Measurements from ENCODE around the gene TLK1.

Gene TLK1

DNA sequence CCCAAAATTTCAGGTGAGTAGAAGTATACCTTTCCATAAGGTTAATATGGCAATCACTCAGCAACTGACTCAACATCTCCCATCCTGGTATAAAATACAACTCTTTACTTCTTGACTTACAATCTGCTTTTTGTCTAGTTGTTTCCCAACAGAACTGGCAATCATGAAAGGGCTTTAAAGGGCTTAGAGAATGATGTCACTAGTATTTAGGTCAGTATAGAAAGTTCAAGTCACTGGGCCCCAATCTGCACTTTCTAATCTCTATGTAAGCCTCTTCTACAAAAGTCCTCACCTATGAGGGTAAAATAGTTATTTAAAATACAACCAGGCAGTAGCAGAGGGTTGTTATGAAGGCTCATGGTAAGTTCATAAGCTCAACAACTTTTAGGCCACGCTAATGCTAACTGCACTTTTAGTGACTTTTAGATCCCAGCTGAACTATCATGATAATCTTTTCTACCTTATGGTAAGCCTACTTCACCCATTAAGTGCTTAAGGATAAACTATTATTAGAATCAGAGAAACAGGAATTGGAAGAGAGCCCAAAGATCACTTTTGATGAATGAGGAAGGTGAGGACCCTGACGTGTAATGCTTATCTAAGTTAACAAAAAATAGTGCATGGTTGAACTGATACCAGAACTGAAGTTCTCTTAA is 152.0 kb downstream of the TLK1 start:
- no peak for DNase-seq (ENCODE audit: low read depth in 1 of 2, low spot score in 1 of 2)

DNA sequence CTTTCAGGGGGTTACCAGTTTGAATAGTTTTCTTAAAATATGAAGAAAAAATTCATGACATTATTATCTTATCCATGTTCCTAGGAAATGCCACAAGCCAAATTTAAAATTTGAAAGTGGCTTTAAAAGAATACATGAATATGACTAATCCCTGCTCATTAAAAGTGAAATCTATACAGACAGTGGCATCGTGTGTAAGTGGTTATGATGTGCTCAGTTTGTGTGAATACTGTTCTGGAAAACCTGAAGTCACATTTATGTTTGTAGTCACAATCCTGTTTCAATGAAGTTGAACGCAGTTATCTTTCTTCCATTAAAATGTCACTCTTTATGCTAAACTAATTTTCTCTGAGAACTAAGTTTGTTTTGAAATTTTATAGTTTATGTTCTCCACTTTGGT is 155.9 kb downstream of the TLK1 start:
- DNase-seq (ENCODE audit: low read depth in 1 of 2, low spot score in 1 of 2), result no peak

DNA sequence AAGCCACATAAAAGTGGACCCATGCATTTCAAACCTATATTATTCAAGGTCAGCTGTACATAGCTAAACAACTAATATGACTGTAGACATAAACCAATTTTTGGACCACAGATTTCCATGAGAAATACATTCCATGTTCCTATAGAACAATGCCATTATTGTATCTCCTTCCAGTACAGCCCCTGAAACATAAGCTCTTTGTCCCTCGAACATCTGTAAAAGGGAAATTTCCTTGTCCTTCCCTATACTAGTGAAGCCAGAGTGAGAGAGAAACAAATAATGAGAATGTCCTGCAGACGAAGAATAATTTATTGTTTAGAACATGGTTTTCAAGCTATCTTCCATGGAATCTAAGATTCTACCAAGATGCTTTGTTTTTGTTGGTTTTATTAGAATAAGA is 156.3 kb downstream of the TLK1 start:
- DNase-seq (ENCODE audit: low read depth in 1 of 2, low spot score in 1 of 2), result no peak

DNA sequence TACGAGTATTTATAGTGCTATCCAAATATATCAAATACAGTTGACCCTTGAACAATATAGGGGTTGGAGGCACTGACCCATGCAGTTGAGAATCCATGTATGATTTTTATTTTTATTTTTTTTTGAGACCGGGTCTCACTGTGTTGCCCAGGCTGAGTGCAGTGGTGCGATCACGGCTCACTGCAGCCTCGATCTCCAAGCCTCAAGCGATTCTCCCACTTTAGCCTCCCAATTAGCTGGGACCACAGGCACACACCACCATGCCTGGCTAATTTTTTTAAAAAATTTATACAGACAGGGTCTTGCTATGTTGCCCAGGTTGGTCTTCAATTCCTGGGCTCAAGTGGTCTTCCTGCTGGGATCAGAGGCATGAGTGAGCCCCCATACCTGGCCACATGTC is 161.0 kb downstream of the TLK1 start:
- DNase-seq (ENCODE audit: low read depth in 1 of 2, low spot score in 1 of 2), result no peak

DNA sequence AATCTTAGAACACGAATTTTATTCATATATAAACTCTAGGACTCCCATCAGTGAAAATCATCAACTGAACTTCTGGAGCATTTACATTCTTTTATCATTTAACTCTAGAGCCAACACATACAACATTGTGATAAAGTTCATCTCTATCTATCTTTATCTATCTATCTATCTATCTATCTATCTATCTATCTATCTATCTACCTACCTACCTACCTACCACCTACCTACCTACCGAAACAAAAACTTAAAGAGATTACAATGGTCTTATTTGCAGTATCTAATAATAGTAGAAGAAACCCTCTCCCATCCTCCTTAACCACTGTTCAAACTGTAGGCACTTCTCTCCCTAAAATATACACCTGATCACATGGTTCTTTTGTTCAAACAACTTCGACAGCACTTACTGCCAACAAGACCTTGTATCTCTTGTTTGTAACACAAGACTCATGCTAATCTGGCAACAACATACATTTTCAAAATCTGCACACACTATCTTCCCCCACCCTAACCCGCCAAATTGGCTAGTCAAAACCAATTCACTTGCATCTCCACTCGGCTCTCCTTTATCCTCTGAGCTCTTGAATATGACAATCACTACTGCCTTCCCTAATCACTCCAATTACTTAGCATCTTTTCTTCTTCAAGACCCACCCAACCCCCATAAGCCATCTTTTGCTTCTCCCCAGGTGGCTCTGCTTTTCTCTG is 162.6 kb downstream of the TLK1 start:
- DNase-seq (ENCODE audit: low read depth in 1 of 2, low spot score in 1 of 2), result no peak

DNA sequence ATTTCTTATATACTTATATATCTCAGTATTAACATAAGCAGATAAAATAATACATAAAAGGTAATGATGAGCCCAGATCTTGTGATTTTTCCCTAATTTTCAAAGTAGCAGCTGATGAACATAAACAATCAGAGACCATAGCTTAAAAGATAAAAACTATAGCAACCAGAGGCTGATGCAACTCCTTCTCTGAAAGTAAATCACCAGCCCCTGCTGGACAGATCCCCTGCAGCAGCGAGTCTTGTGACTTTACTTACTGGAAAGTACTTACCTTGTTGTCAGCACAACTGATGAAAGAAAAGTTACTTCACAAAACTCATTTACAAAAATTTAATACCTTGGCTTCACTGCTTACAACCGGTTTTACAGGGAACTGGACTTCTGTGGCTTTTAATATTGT is 164.4 kb downstream of the TLK1 start:
- no peak for DNase-seq (ENCODE audit: low read depth in 1 of 2, low spot score in 1 of 2)

DNA sequence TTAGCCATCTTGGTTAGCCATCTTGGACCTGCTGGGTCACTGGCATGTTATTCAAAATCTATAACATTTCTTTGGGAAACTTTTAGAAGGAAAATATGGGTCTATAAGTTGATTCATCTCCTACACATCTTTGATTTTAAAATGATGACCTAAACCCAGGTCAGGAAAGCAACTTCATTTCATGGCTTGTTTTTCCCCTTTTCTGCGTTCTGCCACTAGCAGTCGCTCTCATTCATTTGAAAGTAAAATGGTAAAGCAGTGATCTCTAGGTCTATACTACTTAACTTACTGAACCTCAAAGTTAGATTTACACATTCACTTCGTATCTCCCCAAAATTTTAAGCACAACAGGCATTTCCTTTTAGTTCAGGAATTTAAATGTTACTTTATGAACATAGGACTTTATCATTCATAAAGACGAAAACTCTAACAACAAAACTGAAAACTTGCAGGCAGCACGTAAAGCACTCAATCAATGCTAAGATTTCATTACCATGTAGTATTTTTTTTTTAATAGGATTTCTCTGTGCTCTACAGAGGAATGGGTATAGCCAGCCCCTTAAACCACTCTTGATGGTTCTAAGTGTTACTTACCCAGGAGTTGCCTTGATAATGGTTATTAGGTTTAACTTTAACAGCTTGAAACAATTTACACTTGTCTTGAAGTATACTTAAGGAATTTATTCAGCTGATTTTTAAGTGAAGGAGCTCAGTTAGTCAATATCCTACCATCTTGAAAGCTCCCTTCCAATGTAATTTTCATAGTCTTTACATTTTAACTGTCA is 169.1 kb downstream of the TLK1 start:
- no peak for DNase-seq (ENCODE audit: low read depth in 1 of 2, low spot score in 1 of 2)

DNA sequence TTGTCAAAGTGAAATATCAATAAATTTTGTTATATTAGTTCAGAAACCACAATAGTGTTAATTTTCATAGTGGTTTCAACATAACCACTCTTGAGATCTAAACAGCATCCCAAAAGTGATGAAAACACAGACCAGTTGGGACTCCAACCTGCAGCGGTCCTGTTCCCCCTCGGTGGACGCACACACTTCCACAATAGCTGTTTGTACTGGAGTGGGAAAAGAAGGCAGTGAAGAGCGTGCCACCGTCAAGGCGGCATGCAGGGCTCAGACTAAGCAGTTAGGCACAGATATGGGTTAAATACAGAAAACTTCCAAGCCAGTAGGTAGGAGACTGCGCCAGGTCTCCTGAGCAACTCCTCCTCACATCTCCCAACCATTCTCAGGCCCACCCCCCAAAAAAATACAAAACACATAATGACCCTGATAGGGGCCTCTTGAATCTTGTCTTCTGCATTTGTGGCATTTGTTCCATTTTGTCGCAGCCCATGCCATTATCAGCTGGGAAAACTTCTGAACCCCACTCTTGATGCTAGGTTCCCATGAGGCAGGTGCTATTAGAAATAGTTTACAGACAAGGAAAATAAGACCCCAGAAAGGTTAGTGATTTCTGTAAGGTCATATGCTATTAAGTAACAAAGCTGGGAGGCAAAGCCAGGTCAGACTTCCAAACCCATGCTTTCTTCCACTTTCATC is 174.0 kb downstream of the TLK1 start:
- DNase-seq (ENCODE audit: low read depth in 1 of 2, low spot score in 1 of 2), result no peak

DNA sequence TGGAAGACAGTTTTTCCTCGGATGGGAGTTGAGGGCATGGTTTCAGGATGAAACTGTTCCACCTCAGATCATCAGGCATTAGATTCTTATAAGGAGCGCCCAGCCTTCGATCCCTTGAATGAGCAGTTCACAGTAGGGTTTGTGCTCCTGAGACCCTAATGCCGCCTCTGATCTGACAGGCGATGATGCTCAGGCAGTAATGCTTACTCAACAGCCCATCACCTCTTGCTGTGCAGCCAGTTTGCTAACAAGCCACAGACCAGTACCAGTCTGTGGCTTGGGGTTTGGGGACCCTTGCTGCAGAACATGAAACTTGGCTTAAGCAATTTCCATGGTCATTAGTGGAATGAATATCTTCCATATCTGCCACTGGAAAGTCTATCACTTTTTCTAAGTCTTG is 175.3 kb downstream of the TLK1 start:
- no peak for DNase-seq (ENCODE audit: low read depth in 1 of 2, low spot score in 1 of 2)

DNA sequence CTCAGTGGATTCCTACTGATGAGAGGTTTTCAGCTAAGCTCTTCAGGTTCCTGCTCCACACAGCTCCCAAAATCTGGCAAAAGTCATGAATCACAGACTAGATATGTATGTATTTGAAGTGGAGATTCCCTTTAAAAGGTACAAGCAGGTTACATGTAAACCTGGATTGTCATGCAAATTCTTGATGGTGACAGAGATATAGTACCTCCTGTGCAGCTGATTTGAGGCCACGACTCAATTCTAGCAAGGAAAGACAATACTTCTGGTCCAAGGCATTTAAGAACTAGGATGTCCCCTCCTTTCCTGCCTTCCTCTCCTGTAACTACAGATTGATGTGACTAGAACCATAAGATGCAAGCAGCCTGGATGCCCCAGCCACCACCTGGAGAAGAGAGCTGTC is 176.6 kb downstream of the TLK1 start:
- DNase-seq (ENCODE audit: low read depth in 1 of 2, low spot score in 1 of 2), result no peak

DNA sequence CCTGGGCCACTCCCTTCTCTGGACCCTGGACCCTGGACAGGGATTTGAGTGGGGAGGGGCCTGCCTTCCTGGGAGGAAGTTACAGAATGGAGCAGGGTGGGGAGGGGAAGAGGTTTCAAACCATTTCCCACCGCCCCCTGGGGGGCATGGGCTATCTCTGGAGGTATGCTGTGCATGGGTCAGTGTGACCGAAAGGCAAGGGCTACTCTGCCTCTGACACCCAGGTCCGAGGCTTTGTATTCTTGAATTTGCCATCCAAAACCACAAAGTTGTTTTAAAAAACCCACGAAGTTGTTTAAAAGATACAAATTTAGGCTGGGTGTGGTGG is 184.8 kb downstream of the TLK1 start:
- no peak for DNase-seq (ENCODE audit: low read depth in 1 of 2, low spot score in 1 of 2)

DNA sequence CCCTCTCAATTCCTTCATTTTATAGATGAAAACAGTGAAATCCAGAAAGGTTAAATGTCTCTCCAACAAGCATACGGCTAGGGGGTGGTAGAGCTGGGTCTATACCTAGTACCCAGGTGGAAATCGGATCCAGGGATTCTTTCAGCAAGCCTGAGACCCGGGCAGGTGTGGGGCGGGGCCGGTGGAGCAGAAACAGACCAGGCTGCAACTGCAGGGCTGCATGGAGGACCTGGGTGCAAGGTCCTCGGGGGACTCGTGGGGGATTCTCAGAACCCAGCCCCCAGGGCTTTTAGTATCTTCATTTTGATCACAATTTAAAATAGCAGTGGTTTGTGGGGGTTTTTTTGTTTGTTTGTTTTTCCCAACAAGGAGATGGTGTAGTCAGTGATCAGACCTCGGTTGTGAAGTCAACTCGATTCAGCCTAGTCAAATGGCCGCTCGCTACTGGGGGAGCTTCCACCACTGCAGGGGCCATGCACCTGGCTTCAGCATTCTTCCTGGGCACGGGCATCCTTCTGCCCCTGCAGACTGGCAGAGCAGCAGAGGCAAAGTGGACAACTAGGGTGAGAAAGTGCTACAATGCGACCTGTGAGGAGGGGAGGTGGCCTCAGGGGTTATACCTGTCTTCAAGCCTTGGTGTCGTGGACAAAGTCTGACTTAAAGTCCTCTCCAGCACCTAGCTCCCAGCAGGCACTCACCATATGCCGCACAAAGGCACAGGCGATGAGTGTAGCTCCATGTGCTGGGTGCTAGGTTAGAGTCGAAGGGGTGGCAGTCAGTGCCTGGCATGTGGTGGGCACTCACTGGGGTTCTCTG is 185.4 kb downstream of the TLK1 start:
- no peak for DNase-seq (ENCODE audit: low read depth in 1 of 2, low spot score in 1 of 2)

DNA sequence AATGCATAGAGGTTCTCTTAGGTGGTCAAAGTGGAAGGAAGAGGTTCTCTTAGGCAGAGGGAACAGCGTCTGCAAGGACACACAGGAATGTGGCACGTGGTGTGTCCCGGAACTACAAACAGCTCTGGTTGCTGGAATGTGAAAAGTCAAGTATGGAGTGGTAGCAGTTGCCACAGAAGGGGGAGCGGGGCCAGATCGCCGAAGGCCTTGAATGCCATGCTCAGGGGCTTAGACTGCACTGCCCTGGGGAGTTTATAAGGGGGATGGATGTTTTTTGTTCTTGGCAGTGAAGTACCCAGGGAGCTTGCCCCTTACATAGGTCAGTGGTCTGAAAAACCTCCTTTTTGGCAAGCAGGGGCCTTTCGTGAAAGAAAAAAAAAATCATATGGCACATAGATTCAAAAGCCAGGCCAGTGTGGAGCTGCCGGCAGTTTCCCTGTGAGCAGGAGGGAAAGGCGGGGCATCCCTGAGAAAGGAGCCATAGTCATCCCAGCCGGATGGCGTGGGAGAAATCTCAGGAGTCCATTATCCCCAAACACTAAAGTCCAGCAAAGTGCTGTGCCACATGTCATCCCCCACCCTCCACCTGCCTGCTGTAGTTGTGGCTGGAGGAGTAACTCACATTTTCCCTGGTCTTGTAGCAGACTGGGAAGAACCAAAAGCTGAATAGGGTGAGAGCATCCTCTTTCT is 186.2 kb downstream of the TLK1 start:
- DNase-seq (ENCODE audit: low read depth in 1 of 2, low spot score in 1 of 2), result no peak

DNA sequence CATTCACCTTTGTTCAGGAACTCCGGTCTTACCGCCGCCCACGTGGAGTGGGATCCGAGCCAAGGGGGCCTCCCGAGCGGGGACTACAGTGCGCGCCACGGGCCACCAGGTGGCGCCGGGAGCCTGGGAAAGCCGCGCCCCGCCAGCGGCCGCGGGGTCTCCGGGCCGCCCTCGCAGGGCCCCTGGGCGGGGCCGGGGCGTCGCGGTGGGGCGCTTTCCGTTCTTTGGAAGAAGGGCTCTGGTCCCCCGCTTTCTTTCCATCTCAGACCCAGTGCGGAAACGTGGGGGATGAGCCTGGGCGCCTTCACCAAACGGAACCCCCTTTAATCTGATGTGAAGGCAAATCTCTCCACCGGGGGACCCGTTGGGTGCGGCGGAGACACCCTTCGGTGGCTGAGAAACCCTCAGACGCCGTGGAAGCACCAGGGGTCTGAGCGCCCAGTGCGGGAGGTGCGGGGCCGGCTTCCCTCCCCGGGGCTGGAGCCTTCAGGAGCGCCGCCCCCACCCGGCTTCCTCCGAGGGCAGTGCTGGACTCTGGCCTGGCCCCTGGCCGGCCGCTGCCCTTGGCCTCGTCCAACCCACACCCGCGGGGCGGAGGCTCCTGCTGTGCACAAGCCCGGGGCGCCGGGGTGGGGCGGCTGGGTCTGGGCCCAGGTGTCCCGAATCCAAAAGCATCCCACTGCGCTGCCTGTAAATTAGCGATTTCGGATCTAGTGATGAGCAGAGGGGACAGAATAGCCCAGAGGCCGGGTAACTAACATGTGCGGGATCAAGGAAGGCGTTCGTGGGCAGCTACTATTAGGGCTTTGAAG is 187.0 kb downstream of the TLK1 start:
- DNase-seq (ENCODE audit: low read depth in 1 of 2, low spot score in 1 of 2), result peak; percentile 73 to 82

DNA sequence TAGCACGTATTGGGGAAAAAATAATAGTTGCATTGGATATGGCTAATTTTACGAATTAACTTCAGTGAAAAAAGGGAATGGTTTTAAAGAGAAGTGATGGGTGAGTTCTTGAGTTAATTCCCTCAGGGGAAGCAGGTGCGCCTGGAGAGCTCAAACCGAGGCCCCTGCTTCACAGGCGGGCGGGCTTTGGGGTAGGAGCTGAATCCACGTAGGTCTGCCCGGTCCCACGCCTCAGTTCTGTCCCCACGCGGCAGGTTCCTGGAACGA is 187.5 kb downstream of the TLK1 start:
- DNase-seq (ENCODE audit: low read depth in 1 of 2, low spot score in 1 of 2), result no peak

DNA sequence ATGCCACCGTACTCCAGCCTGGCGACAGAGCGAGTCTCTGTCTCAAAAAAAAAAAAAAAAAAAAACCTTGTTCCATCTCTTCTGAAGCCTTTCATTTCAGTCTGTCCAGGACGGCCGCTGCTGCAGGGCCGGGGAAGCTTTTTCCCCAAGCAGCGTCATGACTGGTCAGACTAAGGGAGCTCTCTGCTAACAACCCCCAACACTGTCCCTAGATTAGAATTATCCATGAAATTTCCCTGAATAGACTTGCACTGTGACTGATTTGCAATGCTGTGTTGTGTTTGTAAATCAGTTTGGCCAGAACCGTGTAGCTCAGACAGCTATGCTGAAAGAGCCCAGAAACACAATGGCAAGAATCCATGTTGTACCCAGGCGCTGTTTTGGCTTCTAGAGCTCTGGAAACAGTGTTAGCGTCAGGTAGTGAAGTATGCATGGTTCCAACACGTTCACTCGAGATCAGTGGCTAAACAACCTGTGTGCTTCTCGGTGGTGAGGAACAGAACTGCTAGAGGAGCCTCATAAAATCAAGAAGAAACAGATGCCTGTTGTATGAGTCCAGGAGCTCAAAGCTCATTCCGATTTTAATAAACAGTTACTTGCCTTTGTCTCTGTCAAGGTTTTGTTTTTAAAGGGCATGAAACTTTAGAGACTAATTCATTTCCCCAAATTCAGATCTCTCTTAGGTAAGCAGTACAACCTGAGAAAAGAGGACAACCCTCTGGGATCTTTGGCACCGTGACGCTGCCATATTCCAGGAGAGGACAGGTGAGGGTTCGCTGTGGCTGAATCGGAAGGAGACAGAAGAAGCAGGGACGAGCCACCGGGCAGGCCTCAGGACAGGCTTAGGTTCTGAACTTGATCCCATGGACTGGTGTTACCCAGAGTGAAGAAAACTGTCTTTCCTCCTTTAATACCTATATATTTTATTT is 188.1 kb downstream of the TLK1 start:
- no peak for DNase-seq (ENCODE audit: low read depth in 1 of 2, low spot score in 1 of 2)

DNA sequence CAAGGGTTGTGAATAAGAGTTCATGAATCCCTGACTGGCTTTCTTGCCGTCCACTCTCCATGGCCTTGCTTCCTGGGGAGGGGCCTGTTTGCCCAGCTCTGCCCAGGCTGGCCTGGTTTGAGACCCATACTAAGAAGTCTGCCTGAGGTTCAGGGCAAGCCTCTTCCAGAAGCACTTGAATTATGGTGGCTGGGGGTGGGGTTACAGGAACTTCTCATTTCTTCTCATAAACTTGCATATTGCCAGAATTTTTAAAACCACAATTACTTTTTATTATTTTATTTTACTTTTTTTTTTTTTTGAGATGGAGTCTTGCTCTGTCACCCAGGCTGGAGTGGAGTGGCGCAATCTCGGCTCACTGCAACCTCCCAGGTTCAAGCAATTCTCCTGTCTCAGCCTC is 189.6 kb downstream of the TLK1 start:
- DNase-seq (ENCODE audit: low read depth in 1 of 2, low spot score in 1 of 2), result no peak

DNA sequence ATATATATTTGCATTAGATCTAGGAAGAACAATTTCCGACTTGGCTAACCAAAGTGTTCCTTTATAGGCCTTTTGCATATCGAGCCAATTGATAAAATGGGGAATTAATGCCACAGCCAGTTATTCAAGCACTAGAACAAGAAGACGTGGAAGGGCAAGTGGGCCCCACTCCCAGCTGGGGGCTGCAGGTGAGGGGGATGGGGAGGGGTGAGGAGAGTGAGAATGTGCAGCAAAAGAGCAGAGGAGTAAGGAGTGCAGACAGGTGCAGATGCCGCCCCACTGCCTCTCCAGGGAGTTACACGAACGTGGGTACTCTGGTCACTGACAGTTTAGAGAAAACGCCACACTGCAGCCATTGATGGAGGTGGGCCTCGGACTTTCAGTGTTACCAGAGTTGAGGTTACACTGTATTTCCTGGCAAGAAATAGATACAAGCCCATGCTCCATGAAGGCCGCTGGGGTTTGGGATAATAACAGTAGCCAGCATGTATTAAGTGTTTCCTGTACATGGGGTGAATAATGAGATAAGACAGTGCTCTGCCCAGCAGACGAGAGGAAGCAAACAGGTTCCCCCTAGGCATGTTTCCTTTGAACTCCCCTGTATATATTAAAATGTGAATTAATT is 190.7 kb downstream of the TLK1 start:
- no peak for DNase-seq (ENCODE audit: low read depth in 1 of 2, low spot score in 1 of 2)

Data from activated T-helper 1 cell treated with anti-CD3 and anti-CD28 coated beads, Interleukin-2, amount 50 U/mL, for 16 hours (primary cell).